Mesendoderm (in vitro differentiated cells): ENCODE data around the gene MLYCD.

ENCODE experiments used
- DNase-seq: peaks from one replicate; pipeline ENCODE4 v3.0.0; 2013
- H2AK5ac ChIP-seq: 2 replicates; pipeline ENCODE4 v1.6.1; 2013; ENCODE audit warnings: low read length, inconsistent platforms
- H2BK120ac ChIP-seq: 2 replicates; pipeline ENCODE4 v1.6.1; 2013; ENCODE audit warnings: low read depth, mild to moderate bottlenecking, low read length, moderate library complexity, mixed read lengths
- H2BK15ac ChIP-seq: replicated peaks from 2 replicates; pipeline ENCODE4 v1.6.1; 2013; ENCODE audit warnings: low read depth, mild to moderate bottlenecking, moderate library complexity
- H2BK5ac ChIP-seq: 2 replicates; pipeline ENCODE4 v1.6.1; 2013; ENCODE audit warnings: low read length, inconsistent platforms
- H3K18ac ChIP-seq: 2 replicates; pipeline ENCODE4 v1.6.1; 2013; ENCODE audit warnings: mild to moderate bottlenecking, low read length, mixed read lengths
- H3K23ac ChIP-seq: one replicate; pipeline ENCODE4 v1.6.1; 2013; ENCODE audit warnings: low read length
- H3K27ac ChIP-seq: 2 replicates; pipeline ENCODE4 v1.5.1; 2013; ENCODE audit warnings: low read depth, mild to moderate bottlenecking, inconsistent platforms, low read length, moderate library complexity
- H3K27me3 ChIP-seq: 2 replicates; pipeline ENCODE4 v1.6.1; 2013; ENCODE audit warnings: low read length, control low read depth, mild to moderate bottlenecking, inconsistent platforms; ENCODE audit not compliant: insufficient read depth, poor library complexity
- H3K36me3 ChIP-seq: 2 replicates; pipeline ENCODE4 v1.6.1; 2013; ENCODE audit warnings: low read length, inconsistent platforms; ENCODE audit not compliant: control insufficient read depth, insufficient read depth
- H3K4ac ChIP-seq: one replicate; pipeline ENCODE4 v1.6.1; 2013; ENCODE audit warnings: low read depth, mild to moderate bottlenecking, low read length, moderate library complexity
- H3K4me1 ChIP-seq: 2 replicates; pipeline ENCODE4 v1.6.1; 2013; ENCODE audit warnings: low read depth, low read length, inconsistent platforms; ENCODE audit not compliant: control insufficient read depth
- H3K4me2 ChIP-seq: 2 replicates; pipeline ENCODE4 v1.6.1; 2013; ENCODE audit warnings: low read length
- H3K4me3 ChIP-seq: 2 replicates; pipeline ENCODE4 v1.5.1; 2013; ENCODE audit warnings: mild to moderate bottlenecking, low read length
- H3K56ac ChIP-seq: one replicate; pipeline ENCODE4 v1.6.1; 2013; ENCODE audit warnings: low read length
- H3K79me1 ChIP-seq: 2 replicates; pipeline ENCODE4 v1.6.1; 2013; ENCODE audit warnings: low read length, inconsistent platforms
- H3K79me2 ChIP-seq: 2 replicates; pipeline ENCODE4 v1.6.1; 2013; ENCODE audit warnings: mild to moderate bottlenecking, low read length; ENCODE audit not compliant: control insufficient read depth, insufficient read depth
- H3K9ac ChIP-seq: 2 replicates; pipeline ENCODE4 v1.6.1; 2013; ENCODE audit warnings: low read length, inconsistent platforms
- H4K5ac ChIP-seq: one replicate; pipeline ENCODE4 v1.6.1; 2013; ENCODE audit warnings: low read length
- H4K8ac ChIP-seq: one replicate; pipeline ENCODE4 v1.6.1; 2013; ENCODE audit warnings: low read depth, mild to moderate bottlenecking, control low read depth, low read length, moderate library complexity
- WGBS: extraction: QIAGEN DNeasy Blood & Tissue Kit; methylation state at CpG from one replicate; pipeline ENCODE4 v1.1.7; 2013; ENCODE audit warnings: low lambda C conversion rate, missing lambda C conversion rate; ENCODE audit not compliant: insufficient coverage; ENCODE audit errors: extremely low coverage; 5-methylcytosine and 5-hydroxymethylcytosine counted together

The MLYCD gene

DNA sequence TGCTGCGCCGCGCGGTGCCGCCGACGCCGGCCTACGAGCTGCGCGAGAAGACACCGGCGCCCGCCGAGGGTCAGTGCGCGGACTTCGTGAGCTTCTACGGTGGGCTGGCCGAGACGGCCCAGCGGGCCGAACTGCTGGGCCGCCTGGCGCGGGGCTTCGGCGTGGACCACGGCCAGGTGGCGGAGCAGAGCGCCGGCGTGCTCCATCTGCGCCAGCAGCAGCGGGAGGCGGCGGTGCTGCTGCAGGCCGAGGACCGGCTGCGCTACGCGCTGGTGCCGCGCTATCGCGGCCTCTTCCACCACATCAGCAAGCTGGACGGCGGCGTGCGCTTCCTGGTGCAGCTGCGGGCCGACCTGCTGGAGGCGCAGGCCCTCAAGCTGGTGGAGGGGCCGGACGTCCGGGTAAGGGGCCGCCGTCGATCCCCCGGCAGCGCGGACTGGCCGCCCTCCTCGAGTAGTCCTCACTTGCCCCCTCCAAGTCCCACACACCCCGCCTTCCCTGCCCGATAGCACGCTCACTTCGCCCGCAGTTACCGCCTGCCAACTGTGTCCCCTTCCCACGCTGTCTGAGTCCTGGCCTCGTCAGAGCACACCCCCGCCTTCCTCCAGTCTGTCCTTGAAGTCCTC lies 470 bp downstream of the MLYCD start:
- Histone ChIP-seq H3K23ac (peak overlapping the region; percentile 85), H3K27ac (peak overlapping the region; percentile 69), H4K8ac (peak overlapping the region; percentile 88), H3K4me2 (peak overlapping the region; percentile 85), H3K36me3 (no peaks in the 10 kb centered on the region), H2AK5ac (no peak overlapping the region), H3K4ac (no peak overlapping the region), H2BK15ac (no peak overlapping the region), H2BK120ac (no peak overlapping the region), H3K56ac (peak overlapping the region; percentile 96), H3K9ac (peak overlapping the region; percentile 88), H2BK5ac (no peak overlapping the region), H3K27me3 (no peaks in the 10 kb centered on the region), H3K79me1 (peaks cover 11% of the 10 kb centered on the region), H3K4me1 (peaks cover 3% of the 10 kb centered on the region), H4K5ac (no peak overlapping the region), H3K18ac (peak overlapping the region; percentile 78), H3K79me2 (peaks cover 2% of the 10 kb centered on the region), H3K4me3 (peak overlapping the region; percentile 59)
- DNase-seq, result peak; percentile 79
- no CpG with 5 or more reads among the region's 73 CpGs for WGBS

DNA sequence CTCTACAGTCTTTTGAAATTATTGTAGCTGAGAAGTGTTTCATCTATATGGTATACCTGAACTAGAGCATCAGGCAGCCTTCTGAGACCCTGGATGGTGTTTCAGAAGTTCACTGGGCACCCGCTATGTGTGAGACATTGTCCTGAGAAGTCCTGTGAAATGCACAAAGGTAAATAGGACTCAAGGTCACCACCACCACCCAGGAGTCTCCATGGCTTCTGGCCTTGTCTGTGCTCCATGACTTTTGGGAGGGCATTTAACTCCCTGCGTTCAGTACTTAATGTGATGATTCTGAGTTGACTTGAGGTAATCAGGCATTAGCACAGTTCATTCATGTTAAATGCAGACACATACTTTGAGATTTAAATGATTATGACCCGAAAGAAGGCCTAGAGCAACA lies 1.1 kb downstream of the MLYCD start:
- DNase-seq, result no peak
- no peak overlapping the region for H3K18ac ChIP-seq
- H3K79me1 ChIP-seq, result peaks cover 11% of the 10 kb centered on the region
- H3K27ac ChIP-seq, result no peak overlapping the region
- no peak overlapping the region for H2AK5ac ChIP-seq
- H4K5ac ChIP-seq, result no peak overlapping the region
- WGBS, result no CpG with 5 or more reads among the region's 3 CpGs
- no peak overlapping the region for H2BK5ac ChIP-seq
- H3K56ac ChIP-seq, result peak overlapping the region; percentile 96
- peaks cover 3% of the 10 kb centered on the region for H3K4me1 ChIP-seq
- no peak overlapping the region for H3K4me3 ChIP-seq
- no peak overlapping the region for H4K8ac ChIP-seq
- H3K4me2 ChIP-seq, result peak overlapping the region; percentile 85
- no peak overlapping the region for H3K23ac ChIP-seq
- peaks cover 2% of the 10 kb centered on the region for H3K79me2 ChIP-seq
- no peaks in the 10 kb centered on the region for H3K36me3 ChIP-seq
- no peak overlapping the region for H3K4ac ChIP-seq
- H3K27me3 ChIP-seq, result no peaks in the 10 kb centered on the region
- no peak overlapping the region for H2BK15ac ChIP-seq
- no peak overlapping the region for H2BK120ac ChIP-seq
- H3K9ac ChIP-seq, result peak overlapping the region; percentile 88

DNA sequence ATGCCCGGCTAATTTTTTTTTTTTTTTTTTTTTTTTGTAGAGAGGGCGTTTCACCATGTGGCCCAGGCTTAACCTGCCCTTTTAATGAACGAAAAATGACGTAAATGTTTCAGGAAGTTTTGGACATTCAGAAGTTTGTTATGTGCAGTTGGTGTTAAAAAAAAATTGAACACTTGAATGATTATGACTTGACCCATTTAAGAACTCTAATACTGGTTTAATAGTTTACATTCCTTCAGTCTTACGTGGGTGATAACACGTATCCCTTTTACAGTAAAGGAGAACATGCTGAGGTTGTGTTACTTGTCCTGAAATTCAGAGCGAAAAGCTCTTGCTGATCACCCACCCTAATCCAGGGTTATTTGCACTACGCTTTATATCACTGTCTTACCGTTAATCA lies 1.7 kb downstream of the MLYCD start:
- Histone ChIP-seq H3K27me3 (no peaks in the 10 kb centered on the region), H3K4me2 (no peak overlapping the region), H3K79me2 (peaks cover 2% of the 10 kb centered on the region), H4K8ac (no peak overlapping the region), H3K27ac (no peak overlapping the region), H3K4ac (no peak overlapping the region), H3K23ac (no peak overlapping the region), H4K5ac (no peak overlapping the region), H3K4me1 (peaks cover 3% of the 10 kb centered on the region), H3K9ac (no peak overlapping the region), H3K56ac (no peak overlapping the region), H3K79me1 (peaks cover 11% of the 10 kb centered on the region), H2BK5ac (no peak overlapping the region), H2BK120ac (no peak overlapping the region), H2BK15ac (no peak overlapping the region), H3K36me3 (no peaks in the 10 kb centered on the region), H3K18ac (no peak overlapping the region), H3K4me3 (no peak overlapping the region), H2AK5ac (no peak overlapping the region)
- no peak for DNase-seq
- whole genome bisulfite sequencing, result no CpG with 5 or more reads among the region's 9 CpGs

GRCh38 chr16:83901101-83901500 lies 2.2 kb downstream of the MLYCD start:
- no peak overlapping the region for H4K8ac ChIP-seq
- no peak overlapping the region for H2BK120ac ChIP-seq
- no peak for DNase-seq
- no peak overlapping the region for H2AK5ac ChIP-seq
- H3K9ac ChIP-seq, result no peak overlapping the region
- peaks cover 3% of the 10 kb centered on the region for H3K4me1 ChIP-seq
- no peak overlapping the region for H2BK5ac ChIP-seq
- no peak overlapping the region for H3K23ac ChIP-seq
- no peak overlapping the region for H2BK15ac ChIP-seq
- peaks cover 11% of the 10 kb centered on the region for H3K79me1 ChIP-seq
- H3K27me3 ChIP-seq, result no peaks in the 10 kb centered on the region
- H3K18ac ChIP-seq, result no peak overlapping the region
- H4K5ac ChIP-seq, result no peak overlapping the region
- H3K56ac ChIP-seq, result peak overlapping the region; percentile 22
- no peaks in the 10 kb centered on the region for H3K36me3 ChIP-seq
- no CpG with 5 or more reads among the region's 3 CpGs for WGBS
- peaks cover 2% of the 10 kb centered on the region for H3K79me2 ChIP-seq
- no peak overlapping the region for H3K4me2 ChIP-seq
- no peak overlapping the region for H3K4ac ChIP-seq
- peak overlapping the region; percentile 19 for H3K27ac ChIP-seq
- H3K4me3 ChIP-seq, result no peak overlapping the region

DNA sequence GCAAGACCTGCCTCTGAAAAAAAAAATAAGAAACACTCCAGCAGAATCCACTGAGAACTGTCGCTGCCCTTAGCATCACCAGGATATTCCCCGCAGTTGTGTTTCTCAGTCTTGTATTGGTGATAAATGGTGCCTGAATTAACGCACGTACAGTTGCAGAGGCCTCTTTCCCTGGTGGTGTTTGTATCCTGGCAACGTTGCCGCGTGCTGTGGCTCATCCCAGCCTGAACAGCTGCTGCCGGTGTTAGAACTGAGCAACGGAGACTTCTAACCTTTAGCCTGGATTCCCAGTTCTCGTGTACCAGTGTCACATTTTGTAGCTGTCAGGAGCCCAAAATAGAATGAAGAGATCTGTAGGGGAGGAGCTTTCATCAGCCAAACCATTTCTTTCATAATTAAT lies 4.8 kb downstream of the MLYCD start:
- Histone ChIP-seq H3K4me2 (no peak overlapping the region), H3K27me3 (no peaks in the 10 kb centered on the region), H3K9ac (no peak overlapping the region), H3K4me3 (no peak overlapping the region), H3K23ac (no peak overlapping the region), H3K18ac (no peak overlapping the region), H2BK5ac (no peak overlapping the region), H3K27ac (no peak overlapping the region), H2BK120ac (no peak overlapping the region), H2AK5ac (no peak overlapping the region), H3K36me3 (no peaks in the 10 kb centered on the region), H3K4ac (no peak overlapping the region), H2BK15ac (no peak overlapping the region), H3K79me2 (peaks cover 2% of the 10 kb centered on the region), H3K56ac (no peak overlapping the region), H3K4me1 (peaks cover 3% of the 10 kb centered on the region), H4K5ac (no peak overlapping the region), H4K8ac (no peak overlapping the region), H3K79me1 (peaks cover 12% of the 10 kb centered on the region)
- no CpG with 5 or more reads among the region's 10 CpGs for WGBS
- no peak for DNase-seq

DNA sequence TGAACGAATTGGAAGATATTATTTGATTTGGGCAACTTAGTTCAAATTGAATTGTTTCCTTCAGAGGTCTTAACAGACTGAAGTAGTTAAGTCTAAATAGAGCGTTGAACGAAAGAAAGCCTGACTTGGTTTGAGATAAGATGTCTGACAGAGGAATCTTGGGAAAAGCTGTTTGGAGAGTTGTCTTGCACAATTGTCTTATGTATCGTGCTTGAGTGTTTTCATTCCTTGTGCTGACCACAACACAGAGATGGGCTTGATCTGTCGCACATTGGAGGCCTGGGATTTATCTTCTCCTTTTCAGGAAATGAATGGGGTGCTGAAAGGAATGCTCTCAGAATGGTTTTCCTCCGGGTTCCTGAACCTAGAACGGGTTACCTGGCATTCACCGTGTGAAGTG lies 7.8 kb downstream of the MLYCD start:
- Histone ChIP-seq H3K27ac (no peak overlapping the region), H4K8ac (no peak overlapping the region), H3K4ac (no peak overlapping the region), H3K36me3 (no peaks in the 10 kb centered on the region), H2BK15ac (no peak overlapping the region), H2AK5ac (no peak overlapping the region), H3K23ac (no peak overlapping the region), H3K4me2 (no peak overlapping the region), H3K9ac (no peak overlapping the region), H2BK120ac (no peak overlapping the region), H3K18ac (no peak overlapping the region), H3K56ac (no peak overlapping the region), H3K4me1 (peaks cover 3% of the 10 kb centered on the region), H3K4me3 (no peak overlapping the region), H2BK5ac (no peak overlapping the region), H3K79me2 (no peaks in the 10 kb centered on the region), H3K79me1 (peaks cover 4% of the 10 kb centered on the region), H4K5ac (no peak overlapping the region), H3K27me3 (no peaks in the 10 kb centered on the region)
- WGBS, result no CpG with 5 or more reads among the region's 8 CpGs
- no peak for DNase-seq
